Hippocampal formation (tissue), 2 donors: ENCODE measurements around the gene NLRP1.
"Not testable (repeated sequence)": the region's sequence is repeated elsewhere in the genome, so short reads cannot be mapped to it uniquely, and the experiment has no call there.

Experiments
- DNase-seq, 2 donors: peaks; one replicate each; lab custom pipeline; 2025; lab: John Stamatoyannopoulos, UW

NLRP1 gene

DNA sequence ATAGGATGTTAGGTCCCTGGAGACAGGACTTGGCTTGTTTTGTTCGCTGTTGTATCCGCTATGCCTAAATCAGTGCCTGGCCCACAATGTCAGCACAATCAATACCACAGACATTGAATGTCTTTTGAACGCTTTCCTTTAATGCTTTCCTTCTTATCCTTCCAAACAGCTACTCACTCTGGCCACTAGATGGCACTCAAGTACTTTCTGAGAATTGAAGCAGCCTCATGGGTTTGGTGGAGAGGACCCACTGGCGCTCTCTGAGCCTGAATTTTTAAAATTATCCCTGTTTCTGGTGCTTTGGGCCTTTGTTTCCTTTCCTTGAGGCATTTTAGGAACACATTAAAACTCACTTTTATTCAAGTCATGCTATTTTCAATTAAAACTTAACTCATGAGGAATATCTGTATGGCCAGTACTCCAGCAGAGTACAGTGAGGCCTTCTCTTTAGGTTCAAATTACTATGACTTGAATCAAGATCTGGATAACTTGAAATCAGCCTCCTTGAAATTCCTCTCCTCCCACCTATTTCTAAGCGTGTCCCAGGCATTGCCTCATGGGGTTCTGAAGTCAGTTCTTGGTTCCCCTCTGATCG lies 3.2 kb upstream of the NLRP1 start:
- peak; percentile 47 to 84 for DNase-seq

DNA sequence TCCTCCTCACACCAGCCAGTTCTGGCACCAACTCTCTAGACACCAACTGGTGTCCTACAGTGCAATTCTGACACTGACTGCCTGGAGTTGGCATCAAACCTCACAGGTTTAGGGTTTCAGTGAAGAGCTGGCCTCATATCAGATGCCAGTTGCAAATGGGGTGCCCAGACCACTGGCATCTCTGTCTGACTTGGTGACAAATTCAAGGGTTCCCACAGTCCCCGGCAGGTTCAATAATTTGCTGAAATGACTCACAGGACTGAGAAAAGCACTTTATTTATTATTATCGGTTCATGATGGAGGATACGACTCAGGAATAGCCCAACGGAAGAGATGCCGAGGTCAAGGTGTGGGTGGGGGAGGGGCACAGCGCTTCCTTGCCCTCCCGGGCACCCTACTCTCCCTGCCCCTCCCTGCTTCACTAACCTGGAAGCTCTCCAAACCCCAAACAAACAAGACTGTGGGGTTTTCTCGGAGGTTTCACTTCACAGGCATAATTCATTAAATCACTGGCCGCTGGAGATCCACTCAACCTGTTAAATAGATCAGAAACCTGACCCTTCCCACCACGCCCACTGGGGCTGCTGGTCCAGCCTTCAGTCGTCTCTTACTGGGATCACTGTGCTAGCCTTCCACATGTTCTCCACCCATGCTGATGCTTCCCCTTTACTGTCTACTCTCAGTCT lies 1.7 kb upstream of the NLRP1 start:
- DNase-seq, result no peak

DNA sequence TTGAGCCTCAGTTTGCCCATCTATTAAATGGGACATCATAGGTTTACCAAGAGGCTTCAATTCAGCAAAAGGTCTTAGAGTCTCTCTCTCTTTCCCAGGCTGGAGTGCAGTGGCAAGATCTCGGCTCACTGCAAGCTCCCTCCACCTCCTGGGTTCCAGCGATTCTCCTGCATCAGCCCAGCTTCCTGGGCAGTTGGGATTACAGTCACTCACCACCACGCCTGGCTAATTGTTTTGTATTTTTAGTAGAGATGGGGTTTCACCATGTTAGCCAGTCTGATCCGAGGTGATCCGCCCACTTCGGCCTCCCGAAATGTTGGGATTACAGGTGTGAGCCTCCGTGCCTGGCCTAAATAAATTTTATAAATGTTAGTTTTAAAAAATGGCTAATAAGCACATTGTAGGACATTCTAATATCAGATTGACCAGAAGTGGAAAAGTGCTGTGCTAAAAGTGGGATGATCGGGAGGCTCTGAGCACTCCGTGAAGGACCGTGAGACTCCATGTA lies 1.0 kb upstream of the NLRP1 start:
- no peak for DNase-seq

DNA sequence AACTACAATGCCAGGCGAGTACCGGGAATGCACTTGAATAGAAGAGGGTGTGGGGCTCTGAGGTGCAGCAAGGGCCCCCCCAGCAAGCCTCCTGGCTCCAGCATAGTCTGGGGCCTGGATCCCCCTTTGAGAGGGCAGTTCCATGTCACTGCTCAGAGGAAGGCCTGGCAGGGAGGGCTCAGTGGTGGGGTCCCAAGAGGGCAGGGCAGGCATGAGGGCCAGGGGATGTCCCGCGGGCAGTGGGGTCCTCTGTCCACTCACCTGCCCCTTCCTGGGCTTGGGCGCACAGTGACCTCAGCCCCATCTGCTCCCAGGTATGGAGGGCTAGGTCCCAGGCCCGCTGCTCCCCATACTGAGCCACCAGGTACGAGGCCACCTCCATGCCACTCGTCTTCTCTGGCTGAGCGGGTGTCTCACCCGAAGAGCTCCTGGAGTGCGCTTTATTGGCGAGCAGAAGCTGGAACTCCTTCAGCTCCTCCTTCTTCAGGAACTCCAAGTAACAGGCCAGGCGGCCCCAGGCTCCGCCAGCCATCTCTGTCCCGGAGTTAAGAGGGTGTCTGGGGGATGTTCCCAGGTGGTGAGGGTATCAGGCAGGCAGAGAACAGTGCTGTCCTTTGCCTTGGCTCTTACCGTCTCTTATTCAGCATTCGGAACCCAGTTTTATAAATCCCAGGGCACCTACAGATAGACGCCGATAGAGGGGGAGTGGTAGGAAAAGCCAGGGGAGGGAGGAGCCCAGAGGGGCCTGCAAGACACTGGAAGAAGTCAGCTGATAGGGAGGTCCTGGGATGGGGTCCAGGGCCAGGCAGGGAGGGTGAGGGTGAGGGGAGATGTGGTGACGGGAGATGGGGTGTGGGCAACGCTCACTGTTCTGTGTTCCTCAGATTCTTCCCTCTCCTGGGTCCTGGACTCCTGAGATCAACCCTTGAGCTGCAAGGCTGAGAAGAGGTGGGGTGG lies 605 bp downstream of the NLRP1 start:
- no peak for DNase-seq

DNA sequence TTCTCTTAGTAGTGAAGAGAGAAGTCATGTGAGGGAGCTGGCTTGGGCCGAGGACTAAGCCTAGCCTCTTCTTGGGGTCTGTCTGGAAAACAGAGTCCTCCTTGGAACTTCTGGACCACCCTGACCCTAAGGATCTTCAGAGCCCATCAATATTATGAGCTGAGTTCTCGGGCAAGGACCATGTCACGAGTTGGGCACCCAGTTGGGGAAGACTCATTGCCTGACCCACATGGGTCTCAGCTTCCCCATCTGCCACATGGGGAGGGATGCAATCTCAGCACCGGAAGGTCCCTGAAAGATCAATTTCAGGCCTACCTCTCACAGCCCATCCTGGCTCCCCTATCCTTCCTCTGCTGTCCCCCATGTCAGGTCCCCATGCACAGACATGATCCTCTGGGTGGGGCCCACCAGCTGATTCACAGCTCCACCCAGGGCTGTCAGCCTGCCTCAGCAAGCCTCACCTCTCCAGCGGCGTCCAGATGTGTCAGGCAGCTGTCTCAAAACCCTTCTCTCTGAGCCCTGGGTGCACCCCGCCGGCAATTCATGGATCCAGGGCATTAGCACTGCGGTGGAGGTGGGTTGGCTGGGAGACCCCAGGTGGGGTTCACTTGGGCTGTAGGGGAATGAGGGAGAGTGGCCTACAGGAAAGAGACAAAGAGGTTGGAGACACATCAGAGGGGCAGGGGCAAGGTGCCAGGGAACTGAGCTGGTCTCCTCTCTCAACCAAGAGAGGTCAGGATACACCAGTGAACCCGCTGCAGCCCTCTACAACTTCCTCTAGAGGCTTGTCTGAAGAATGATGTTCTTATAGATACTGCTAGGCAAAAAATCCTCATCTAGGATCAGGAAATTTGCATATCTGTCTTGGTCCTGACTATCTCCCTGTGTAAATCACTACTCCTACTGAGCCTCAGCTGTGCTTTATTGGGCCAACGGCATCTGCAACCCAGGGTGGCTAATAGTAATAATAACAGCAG lies 1.8 kb downstream of the NLRP1 start:
- no peak for DNase-seq

DNA sequence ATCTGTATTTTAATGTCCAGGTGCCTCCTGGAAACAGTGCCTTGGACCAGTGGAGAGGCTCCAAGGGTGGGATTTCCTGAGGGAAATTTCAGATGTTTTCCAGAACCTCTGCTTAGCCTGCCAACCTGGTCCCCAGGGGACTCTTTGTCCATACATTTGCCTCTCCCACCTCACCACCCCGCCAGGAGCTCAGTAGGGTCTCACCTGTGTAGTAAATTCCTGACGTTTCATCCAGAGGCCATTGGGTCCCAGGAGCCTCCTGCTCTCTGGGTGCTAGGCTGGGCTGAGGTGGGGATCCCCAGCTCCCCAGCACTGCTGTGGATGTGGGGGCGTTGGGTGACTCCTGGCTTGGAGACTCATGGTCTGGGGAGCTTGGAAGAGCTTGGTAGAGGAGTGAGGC lies 2.7 kb downstream of the NLRP1 start:
- DNase-seq, result no peak

DNA sequence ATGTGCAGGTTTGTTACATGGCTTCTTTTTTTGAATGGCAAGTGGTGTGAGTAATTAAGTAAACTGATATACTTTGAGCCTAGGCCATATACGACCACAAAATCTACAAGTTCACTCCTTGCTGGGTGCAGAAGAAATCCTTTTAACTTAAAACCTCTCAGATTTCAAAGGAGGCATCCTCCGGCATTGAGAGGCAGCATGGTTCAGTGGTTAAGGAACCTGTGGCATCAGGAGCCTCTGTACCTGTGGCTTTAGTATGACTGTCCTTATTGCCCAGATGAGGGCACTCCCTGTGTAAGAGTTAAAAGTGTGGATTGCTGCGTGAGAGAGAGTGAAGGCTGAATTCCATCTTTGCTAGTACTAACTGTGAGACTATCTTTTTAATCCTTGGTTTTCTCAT lies 3.3 kb downstream of the NLRP1 start:
- DNase-seq, result no peak

DNA sequence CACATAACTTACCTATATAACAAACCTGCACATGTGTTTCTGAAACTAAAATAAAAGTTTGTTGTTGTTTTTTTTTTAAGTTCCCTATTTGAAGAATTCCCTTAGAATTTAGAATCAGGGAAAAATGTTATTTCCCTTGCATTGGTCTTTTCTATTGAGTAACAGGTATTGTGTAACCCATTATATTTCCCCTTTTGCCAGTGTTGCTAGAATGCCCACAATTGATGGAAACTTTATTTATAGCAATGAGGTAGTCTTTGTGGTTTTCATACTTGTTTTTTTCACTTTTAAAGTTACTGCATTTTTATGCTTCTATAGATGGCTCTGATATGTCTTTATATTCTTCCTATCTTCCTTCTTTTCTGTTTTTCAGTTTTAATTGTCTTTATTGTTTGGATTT lies 3.9 kb downstream of the NLRP1 start:
- DNase-seq, result no peak

DNA sequence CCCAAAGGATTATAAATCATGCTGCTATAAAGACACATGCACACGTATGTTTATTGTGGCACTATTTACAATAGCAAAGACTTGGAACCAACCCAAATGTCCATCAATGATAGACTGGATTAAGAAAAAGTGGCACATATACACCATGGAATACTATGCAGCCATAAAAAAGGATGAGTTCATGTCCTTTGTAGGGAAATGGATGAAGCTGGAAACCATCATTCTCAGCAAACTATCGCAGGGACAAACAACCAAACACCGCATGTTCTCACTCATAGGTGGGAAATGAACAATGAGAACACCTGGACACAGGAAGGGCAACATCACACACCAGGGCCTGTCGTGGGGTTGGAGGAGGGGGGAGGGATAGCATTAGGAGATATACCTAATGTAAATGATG lies 5.5 kb downstream of the NLRP1 start:
- DNase-seq, result not testable (repeated sequence)

DNA sequence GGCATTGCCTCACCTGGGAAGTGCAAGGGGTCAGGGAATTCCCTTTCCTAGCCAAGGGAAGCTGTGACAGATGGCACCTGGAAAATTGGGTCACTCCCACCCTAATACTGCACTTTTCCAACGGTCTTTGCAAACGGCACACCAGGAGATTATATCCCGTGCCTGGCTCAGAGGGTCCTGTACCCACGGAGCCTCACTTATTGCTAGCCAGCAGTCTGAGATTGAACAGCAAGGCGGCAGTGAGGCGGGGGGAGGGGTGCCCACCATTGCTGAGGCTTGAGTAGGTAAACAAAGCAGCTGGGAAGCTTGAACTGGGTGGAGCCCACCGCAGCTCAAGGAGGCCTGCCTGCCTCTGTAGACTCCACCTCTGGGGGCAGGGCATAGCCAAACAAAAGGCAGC lies 11.3 kb downstream of the NLRP1 start:
- DNase-seq, result not testable (repeated sequence)

DNA sequence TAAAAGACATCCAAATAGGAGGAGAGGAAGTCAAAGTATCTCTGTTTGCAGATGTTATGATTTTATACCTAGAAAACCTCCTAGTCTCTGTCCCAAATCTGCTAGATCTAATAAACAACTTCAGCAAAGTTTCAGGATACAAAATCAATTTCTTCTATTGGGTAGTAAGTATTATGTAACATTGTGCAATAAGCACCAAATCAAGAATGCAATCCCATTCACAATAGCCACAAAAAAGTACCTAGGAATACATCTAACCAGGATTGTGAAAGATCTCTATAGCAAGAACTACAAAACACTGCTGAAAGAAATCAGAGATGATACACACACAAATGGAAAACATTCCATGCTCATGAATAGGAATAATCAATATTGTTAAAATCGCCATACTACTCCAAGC lies 13.0 kb downstream of the NLRP1 start:
- DNase-seq, result no peak

DNA sequence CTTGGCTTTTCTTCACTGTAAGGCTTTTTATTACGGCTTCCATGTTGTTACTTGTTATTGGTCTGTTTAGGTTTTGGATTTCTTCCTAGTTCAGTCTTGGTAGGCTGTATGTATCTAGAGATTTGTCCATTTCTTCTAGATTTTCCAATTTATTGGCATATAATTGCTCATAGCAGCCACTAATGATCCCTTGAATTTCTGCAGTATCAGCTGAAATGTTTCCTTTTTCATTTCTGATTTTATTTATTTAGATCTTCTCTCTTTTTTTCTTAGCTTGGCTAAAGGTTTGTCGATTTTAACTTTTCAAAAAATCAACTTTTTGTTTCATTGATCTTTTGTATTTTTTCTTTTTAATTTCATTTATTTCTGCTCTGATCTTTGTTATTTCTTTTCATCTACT lies 18.5 kb downstream of the NLRP1 start:
- DNase-seq, result no peak

DNA sequence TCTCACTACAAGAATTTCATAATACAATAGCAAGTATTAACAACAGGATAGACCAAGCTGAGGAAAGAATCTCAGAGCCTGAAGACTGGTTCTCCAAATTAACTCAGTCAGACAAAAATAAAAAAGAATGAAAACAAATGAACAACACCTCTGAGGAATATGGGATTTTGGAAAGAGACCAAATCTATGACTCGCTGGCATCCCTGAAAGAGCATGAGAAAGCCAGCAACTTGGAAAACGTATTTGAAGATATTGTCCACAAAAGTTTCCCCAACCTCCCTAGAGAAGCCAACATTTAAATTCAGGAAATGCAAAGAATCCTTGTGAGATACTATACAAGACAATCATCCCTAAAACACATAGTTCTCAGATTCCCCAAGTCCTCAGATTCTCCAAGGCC lies 20.9 kb downstream of the NLRP1 start:
- no peak for DNase-seq

DNA sequence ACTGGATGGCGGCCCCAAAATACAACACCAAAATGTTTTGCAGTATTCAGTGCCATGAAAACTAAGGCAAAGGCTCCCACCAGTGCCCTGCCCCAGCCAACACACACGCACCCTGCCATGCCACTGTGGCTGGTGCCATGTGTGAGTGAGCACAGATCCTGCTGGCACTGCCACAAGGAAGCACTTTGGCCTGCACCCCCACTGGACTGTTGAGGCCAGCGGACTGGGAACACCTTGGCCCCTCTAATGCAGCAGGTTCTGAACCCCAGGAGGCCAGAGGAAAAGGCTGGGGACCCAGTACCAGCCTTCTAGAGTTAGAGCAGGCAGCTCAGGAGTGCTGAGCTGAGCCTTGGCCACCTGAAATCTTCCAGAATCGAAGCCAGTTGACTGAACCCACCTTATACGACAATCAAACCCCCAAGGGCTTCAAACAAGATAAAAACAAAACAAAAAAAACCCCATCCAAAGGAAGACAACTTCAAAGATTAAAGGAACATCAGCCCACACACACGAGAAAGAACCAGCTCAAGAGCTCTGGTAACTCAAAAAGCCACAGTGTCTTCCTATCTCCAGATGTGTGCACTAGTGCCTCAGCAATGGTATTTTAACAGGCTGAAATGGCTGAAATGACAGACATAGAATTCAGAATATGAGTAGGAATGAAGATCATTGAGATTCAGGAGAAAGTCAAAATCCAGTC lies 21.5 kb downstream of the NLRP1 start:
- DNase-seq, result no peak

DNA sequence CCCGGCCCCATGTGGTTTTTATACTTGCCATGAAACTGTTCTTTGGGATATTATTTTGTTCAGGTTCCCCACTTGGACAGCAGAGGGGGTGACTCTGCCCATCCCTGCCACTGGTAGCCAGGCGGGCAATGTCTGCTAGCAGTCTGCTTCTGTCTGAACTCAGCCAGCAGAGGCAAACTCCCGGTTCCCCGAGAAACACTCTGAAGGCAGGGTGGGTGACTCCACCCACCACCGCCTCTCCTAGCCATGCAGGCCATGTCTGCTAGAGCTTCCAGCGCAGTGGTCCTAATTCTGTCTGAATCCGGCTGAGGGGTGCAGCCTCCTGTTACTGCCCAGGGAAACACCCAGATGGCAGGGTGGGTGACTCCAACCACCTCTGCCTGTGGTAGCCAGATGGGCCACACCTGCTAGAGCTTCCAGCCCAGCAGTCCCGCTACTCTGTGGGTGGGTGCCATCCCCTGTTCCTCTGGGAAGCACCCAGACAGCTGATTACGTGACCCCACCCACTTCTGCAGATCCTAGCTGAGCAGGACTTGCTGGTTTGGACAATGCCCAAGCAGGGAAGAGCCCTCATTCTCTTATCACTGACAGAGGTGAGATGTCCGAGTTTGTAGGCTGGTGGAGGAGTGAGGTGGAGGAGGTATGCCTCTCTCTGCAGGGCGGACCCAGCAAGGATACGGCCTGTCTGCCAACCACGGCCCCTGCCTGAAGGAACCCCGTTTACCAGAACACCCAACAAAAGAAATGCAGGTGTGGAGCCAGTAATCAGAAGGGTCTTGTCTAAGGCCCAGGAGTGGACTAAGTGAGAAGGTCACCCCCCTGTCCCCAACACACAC lies 22.4 kb downstream of the NLRP1 start:
- no peak for DNase-seq

DNA sequence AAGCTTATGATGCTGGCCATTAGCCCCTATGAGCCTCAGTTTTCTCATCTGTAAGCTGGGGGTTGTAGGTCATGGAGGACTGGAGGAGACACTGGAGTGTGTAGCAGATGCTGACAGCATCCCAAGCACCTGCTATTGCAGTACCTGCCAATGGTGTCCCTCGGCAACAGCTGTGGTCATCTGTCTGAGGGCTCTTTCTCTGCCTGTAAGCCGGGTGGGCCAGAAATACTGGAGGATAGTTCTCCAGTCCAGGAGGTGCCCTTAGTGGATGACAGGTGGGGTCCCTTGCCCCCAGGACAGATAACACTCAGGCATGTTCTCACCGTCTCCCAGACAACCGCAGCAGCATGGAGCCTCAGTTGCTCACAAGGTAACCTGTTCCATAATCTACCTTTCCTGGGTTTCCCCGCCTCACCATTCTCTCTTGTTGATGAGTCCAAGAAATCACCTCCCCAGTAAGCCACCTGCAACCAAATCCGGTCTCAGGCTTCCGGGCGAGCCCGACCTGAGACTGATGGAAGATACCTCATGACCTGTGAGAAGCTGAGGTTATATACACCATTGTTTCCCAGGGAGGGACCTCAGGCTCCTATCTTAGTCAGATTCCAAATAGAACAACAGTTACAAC lies 23.8 kb downstream of the NLRP1 start:
- no peak for DNase-seq

DNA sequence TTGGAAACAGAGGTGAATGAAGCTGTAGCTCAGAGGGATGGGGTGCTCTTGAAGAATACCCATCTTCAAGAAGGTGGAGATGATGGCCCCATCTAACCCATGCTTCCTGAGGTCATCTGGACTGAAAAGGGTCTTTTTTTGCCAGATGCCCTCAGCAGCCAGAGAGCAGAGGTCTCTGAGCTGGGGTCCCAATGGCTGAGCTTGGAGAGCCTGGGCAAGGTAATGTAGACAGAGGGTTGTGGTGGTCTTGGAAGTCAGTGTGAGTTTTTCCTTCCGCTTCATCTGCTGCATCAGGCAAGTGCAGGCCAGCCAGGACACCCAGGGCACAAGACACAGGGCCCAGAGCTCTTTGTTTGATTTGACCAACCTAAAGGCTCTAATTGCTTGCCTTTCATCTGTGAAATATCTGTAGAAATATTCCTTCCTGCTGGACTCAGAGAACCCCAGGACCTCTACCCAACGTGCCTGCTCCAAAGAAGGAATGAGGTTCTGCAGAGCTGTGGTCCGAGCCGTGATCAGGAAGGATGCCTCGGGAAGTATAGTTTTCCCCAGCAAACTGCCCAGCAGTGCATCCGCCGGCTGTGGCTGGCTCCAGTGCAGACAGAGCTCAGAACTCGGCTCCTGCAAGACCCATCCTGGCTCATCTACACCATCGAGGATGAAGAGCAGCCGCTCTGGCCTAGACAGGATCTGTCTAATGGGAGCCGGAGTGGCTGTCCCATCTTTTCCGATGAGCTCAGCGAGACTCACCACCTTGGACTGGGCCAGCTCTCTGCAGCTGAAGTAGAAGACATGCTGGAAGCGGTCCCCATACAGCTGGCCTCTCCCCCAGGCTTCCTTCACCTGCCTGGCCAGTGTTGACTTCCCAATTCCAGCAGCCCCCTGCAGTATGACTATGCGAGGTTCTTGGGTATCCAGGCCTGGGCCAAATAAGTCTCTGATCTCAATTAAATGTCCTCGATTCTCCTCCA lies 25.2 kb downstream of the NLRP1 start:
- DNase-seq, result no peak

DNA sequence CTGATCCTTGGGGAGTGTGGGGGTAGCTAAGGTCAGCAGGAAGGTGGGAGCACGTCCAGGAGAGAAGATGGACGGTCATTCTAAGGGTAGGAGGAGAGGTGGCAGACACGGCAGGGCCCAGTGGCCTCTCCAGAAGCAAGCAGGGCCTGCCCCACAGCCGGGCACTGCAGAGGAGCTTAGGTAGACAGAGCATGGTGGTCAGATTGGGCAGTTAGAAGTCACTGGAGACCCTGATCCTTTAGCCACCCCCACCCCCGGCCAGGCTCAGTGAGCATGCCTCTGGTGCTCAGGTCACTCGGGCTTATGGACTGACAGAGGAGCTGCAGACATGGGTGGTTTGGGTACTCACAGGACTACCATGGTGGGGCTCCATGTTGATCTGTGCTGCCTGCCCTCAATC lies 26.3 kb downstream of the NLRP1 start:
- no peak for DNase-seq
